Measurements from ENCODE around the gene FYTTD1. TPM values are rescaled to one million over a fixed set of nuclear protein-coding genes. Genes with fewer than 3 reads are reported as not detected.
"Not testable (repeated sequence)": the region's sequence is repeated elsewhere in the genome, so short reads cannot be mapped to it uniquely, and the experiment has no call there.

The FYTTD1 gene
- total RNA-seq: 61.1 TPM

GRCh38 chr3:197749601-197750395, at the start of gene FYTTD1:
Gene FYTTD1, plus strand, starts transcription at chr3:197749883. Its CDS starts 89 bp downstream, at chr3:197749972.
- FAIRE-seq (no peak), DNase-seq (ENCODE audit: low spot score in 2 of 2) (peak; percentile 92 to 95)

GRCh38 chr3:197700095-197700494, 49.6 kb upstream of the FYTTD1 start:
- DNase-seq (ENCODE audit: low spot score in 2 of 2) (no peak), FAIRE-seq (no peak)

- FAIRE-seq (no peak), DNase-seq (ENCODE audit: low spot score in 2 of 2) (no peak)
Observed at GRCh38 chr3:197701841-197702240, 47.8 kb upstream of the FYTTD1 start.

- FAIRE-seq: no peak
Observed at GRCh38 chr3:197706658-197707057, 43.0 kb upstream of the FYTTD1 start.

GRCh38 chr3:197709135-197709534, 40.5 kb upstream of the FYTTD1 start:
- FAIRE-seq: no peak
- DNase-seq (ENCODE audit: low spot score in 2 of 2): no peak

More at GRCh38 chr3:197706658-197707057, 43.0 kb upstream of the FYTTD1 start:
- DNase-seq (ENCODE audit: low spot score in 2 of 2): no peak

GRCh38 chr3:197710965-197711364, 38.7 kb upstream of the FYTTD1 start:
- DNase-seq (ENCODE audit: low spot score in 2 of 2); FAIRE-seq: not testable (repeated sequence)

- peak in 1 of 2 donors; percentile 67 for DNase-seq (ENCODE audit: low spot score in 2 of 2)
- FAIRE-seq: no peak
Observed at GRCh38 chr3:197711973-197712707, 37.5 kb upstream of the FYTTD1 start.

GRCh38 chr3:197713477-197713822, 36.2 kb upstream of the FYTTD1 start:
- DNase-seq (ENCODE audit: low spot score in 2 of 2) (no peak), FAIRE-seq (no peak)

GRCh38 chr3:197714251-197714650, 35.4 kb upstream of the FYTTD1 start:
- no peak for FAIRE-seq
- DNase-seq (ENCODE audit: low spot score in 2 of 2): no peak

- DNase-seq (ENCODE audit: low spot score in 2 of 2) (no peak), FAIRE-seq (no peak)
Observed at GRCh38 chr3:197718891-197719290, 30.8 kb upstream of the FYTTD1 start.

- FAIRE-seq: no peak
- DNase-seq (ENCODE audit: low spot score in 2 of 2): no peak
Observed at GRCh38 chr3:197720694-197721093, 29.0 kb upstream of the FYTTD1 start.

- FAIRE-seq (no peak), DNase-seq (ENCODE audit: low spot score in 2 of 2) (no peak)
Observed at GRCh38 chr3:197722734-197723133, 26.9 kb upstream of the FYTTD1 start.

- not testable (repeated sequence) for DNase-seq (ENCODE audit: low spot score in 2 of 2); FAIRE-seq
Observed at GRCh38 chr3:197727878-197728277, 21.8 kb upstream of the FYTTD1 start.

- FAIRE-seq: no peak
Observed at GRCh38 chr3:197728487-197728886, 21.2 kb upstream of the FYTTD1 start.

GRCh38 chr3:197730200-197730599, 19.5 kb upstream of the FYTTD1 start:
- FAIRE-seq (no peak), DNase-seq (ENCODE audit: low spot score in 2 of 2) (no peak)

More at GRCh38 chr3:197728487-197728886, 21.2 kb upstream of the FYTTD1 start:
- no peak for DNase-seq (ENCODE audit: low spot score in 2 of 2)

- not testable (repeated sequence) for DNase-seq (ENCODE audit: low spot score in 2 of 2); FAIRE-seq
Observed at GRCh38 chr3:197730770-197731169, 18.9 kb upstream of the FYTTD1 start.

- DNase-seq (ENCODE audit: low spot score in 2 of 2); FAIRE-seq: not testable (repeated sequence)
Observed at GRCh38 chr3:197731483-197731882, 18.2 kb upstream of the FYTTD1 start.

- FAIRE-seq: no peak
Observed at GRCh38 chr3:197733042-197733441, 16.6 kb upstream of the FYTTD1 start.

GRCh38 chr3:197734667-197735318, 14.9 kb upstream of the FYTTD1 start:
- DNase-seq (ENCODE audit: low spot score in 2 of 2): no peak

More at GRCh38 chr3:197733042-197733441, 16.6 kb upstream of the FYTTD1 start:
- DNase-seq (ENCODE audit: low spot score in 2 of 2): no peak

GRCh38 chr3:197736010-197736490, 13.6 kb upstream of the FYTTD1 start:
- DNase-seq (ENCODE audit: low spot score in 2 of 2): peak; percentile 43 to 53
- FAIRE-seq: no peak

More at GRCh38 chr3:197734667-197735318, 14.9 kb upstream of the FYTTD1 start:
- no peak for FAIRE-seq
